DND-41 (cell line): Measurements from ENCODE around the gene TM4SF4.
A peak's percentile ranks its signal among the peaks of the same experiment; 100 is the strongest.

ENCODE experiments used
- CTCF ChIP-seq: IDR thresholded peaks from 2 replicates; pipeline ENCODE4 v1.5.1; 2012; ENCODE audit warnings: borderline replicate concordance, low read length, moderate library complexity, mild to moderate bottlenecking; ENCODE audit not compliant: poor library complexity, severe bottlenecking; ENCODE audit errors: extremely low read depth
- EZH2 ChIP-seq: IDR thresholded peaks from 3 replicates; pipeline ENCODE4 v1.6.1; 2012; ENCODE audit warnings: borderline replicate concordance, low read depth, mild to moderate bottlenecking, moderate library complexity, low read length, inconsistent platforms; ENCODE audit not compliant: severe bottlenecking

GRCh38 chr3:149489060-149489690 is 14.7 kb downstream of the TM4SF4 start:
- peak; percentile 47 for TF ChIP-seq CTCF
- no peak for TF ChIP-seq EZH2
